HCT116 (cell line): Measurements from ENCODE around the gene BLOC1S3.

Source experiments
- ATF3 ChIP-seq: IDR thresholded peaks from 2 replicates; pipeline ENCODE4 v1.6.1; 2012
- EZH2 ChIP-seq: fragments of 200-600 bp; sonication (generic); IDR thresholded peaks from 2 replicates; pipeline ENCODE4 v1.6.1; 2017; ENCODE audit warnings: antibody characterized with exemption, mixed run types
- EZH2phosphoT487 ChIP-seq: fragments of 200-600 bp; IDR thresholded peaks from 2 replicates; pipeline ENCODE4 v1.6.1; 2018; ENCODE audit warnings: antibody characterized with exemption, borderline replicate concordance
- JUND ChIP-seq: IDR thresholded peaks from 2 replicates; pipeline ENCODE4 v1.6.1; 2012
- MAX ChIP-seq: IDR thresholded peaks from 2 replicates; pipeline ENCODE4 v1.6.1; 2012
- POLR2A ChIP-seq: IDR thresholded peaks from 2 replicates; pipeline ENCODE4 v1.7.0; 2011; ENCODE audit warnings: borderline replicate concordance; ENCODE audit not compliant: insufficient read depth, insufficient read length; ENCODE audit errors: extremely low read depth
- POLR2AphosphoS5 ChIP-seq: IDR thresholded peaks from 2 replicates; pipeline ENCODE4 v1.6.1; 2011; ENCODE audit warnings: mild to moderate bottlenecking, low read depth, low read length, moderate library complexity
- YY1 ChIP-seq: IDR thresholded peaks from 2 replicates; pipeline ENCODE4 v1.6.1; 2011; ENCODE audit warnings: low read length, low read depth, moderate library complexity, mild to moderate bottlenecking; ENCODE audit not compliant: insufficient replicate concordance; ENCODE audit errors: extremely low read depth
- ZBTB33 ChIP-seq: IDR thresholded peaks from 2 replicates; pipeline ENCODE4 v1.6.1; 2011; ENCODE audit warnings: mild to moderate bottlenecking, low read length, moderate library complexity; ENCODE audit not compliant: insufficient replicate concordance; ENCODE audit errors: extremely low read depth
- ZFX ChIP-seq: fragments of 450-650 bp; IDR thresholded peaks from 2 replicates; pipeline ENCODE4 v1.6.1; 2017
- TF ChIP-seq, protein P1 (sequence below), 3 experiments: fragments of 200-600 bp in 1 of 3; sonication (generic) in 1 of 3; IDR thresholded peaks in 2 of 3; conservative IDR thresholded peaks in 1 of 3; 2 replicates each; pipeline ENCODE4 v1.5.1; 2012 to 2017; ENCODE audit warnings: low read depth in 2 of 3, low read length in 2 of 3, antibody characterized with exemption in 1 of 3, borderline replicate concordance in 1 of 3, control low read depth in 1 of 3, mild to moderate bottlenecking in 1 of 3, mixed read lengths in 1 of 3, mixed run types in 1 of 3, moderate library complexity in 1 of 3; ENCODE audit not compliant: insufficient read depth in 1 of 3

- TF ChIP-seq, protein P1, sequence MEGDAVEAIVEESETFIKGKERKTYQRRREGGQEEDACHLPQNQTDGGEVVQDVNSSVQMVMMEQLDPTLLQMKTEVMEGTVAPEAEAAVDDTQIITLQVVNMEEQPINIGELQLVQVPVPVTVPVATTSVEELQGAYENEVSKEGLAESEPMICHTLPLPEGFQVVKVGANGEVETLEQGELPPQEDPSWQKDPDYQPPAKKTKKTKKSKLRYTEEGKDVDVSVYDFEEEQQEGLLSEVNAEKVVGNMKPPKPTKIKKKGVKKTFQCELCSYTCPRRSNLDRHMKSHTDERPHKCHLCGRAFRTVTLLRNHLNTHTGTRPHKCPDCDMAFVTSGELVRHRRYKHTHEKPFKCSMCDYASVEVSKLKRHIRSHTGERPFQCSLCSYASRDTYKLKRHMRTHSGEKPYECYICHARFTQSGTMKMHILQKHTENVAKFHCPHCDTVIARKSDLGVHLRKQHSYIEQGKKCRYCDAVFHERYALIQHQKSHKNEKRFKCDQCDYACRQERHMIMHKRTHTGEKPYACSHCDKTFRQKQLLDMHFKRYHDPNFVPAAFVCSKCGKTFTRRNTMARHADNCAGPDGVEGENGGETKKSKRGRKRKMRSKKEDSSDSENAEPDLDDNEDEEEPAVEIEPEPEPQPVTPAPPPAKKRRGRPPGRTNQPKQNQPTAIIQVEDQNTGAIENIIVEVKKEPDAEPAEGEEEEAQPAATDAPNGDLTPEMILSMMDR (IDR thresholded peaks at IDR 0.05 in 2 of 3, conservative IDR thresholded peaks at IDR 0.05 in 1 of 3; ENCODE audit: borderline replicate concordance in 1 of 3, insufficient read depth in 1 of 3, low read depth in 2 of 3, low read length in 2 of 3): no peak
- TF ChIP-seq YY1 (no peak), EZH2 (no peak), POLR2A (no peak), ZFX (no peak), EZH2phosphoT487 (no peak), POLR2AphosphoS5 (no peak), JUND (no peak), ZBTB33 (no peak), ATF3 (no peak), MAX (no peak)
Measured at GRCh38 chr19:45195764-45196163, 17.2 kb downstream of the BLOC1S3 start.
